Jurkat, Clone E6-1 (cell line): Measurements from ENCODE around the gene ZNF697.
A peak's percentile ranks its signal among the peaks of the same experiment; 100 is the strongest.
"Not testable (repeated sequence)": the region's sequence is repeated elsewhere in the genome, so short reads cannot be mapped to it uniquely, and the experiment has no call there.

Source experiments
- DNase-seq: peaks from one replicate; pipeline ENCODE4 v3.0.0-alpha.2; 2011; ENCODE audit warnings: low read depth, low spot score
- H3K4me3 ChIP-seq: 2 replicates; pipeline ENCODE4 v1.5.1; 2011; ENCODE audit warnings: mild to moderate bottlenecking, low read length, control low read depth, moderate library complexity

Gene ZNF697

GRCh38 chr1:119635811-119636390 is 12.2 kb downstream of the ZNF697 start:
- H3K4me3 ChIP-seq = no peak overlapping the region
- DNase-seq = no peak

GRCh38 chr1:119634016-119634415 is 14.1 kb downstream of the ZNF697 start:
- no peak overlapping the region for H3K4me3 ChIP-seq
- no peak for DNase-seq

GRCh38 chr1:119633575-119633974 is 14.5 kb downstream of the ZNF697 start:
- DNase-seq = no peak
- H3K4me3 ChIP-seq = no peak overlapping the region

GRCh38 chr1:119632841-119633240 is 15.2 kb downstream of the ZNF697 start:
- no peak for DNase-seq
- H3K4me3 ChIP-seq = no peak overlapping the region

GRCh38 chr1:119632103-119632490 is 16.0 kb downstream of the ZNF697 start:
- H3K4me3 ChIP-seq = no peak overlapping the region
- no peak for DNase-seq

GRCh38 chr1:119631433-119632102 is 16.5 kb downstream of the ZNF697 start:
- DNase-seq = no peak

GRCh38 chr1:119631086-119631432 is 17.0 kb downstream of the ZNF697 start:
- no peak for DNase-seq
- H3K4me3 ChIP-seq = no peak overlapping the region

More at GRCh38 chr1:119631433-119632102, 16.5 kb downstream of the ZNF697 start:
- no peak overlapping the region for H3K4me3 ChIP-seq

GRCh38 chr1:119626841-119627240 is 21.2 kb downstream of the ZNF697 start:
- DNase-seq = no peak
- no peak overlapping the region for H3K4me3 ChIP-seq

- no peak overlapping the region for H3K4me3 ChIP-seq
- no peak for DNase-seq
These were observed 22.0 kb downstream of the ZNF697 start for GRCh38 chr1:119626011-119626545.

GRCh38 chr1:119623678-119624077 is 24.4 kb downstream of the ZNF697 start:
- DNase-seq = no peak
- H3K4me3 ChIP-seq = no peak overlapping the region

GRCh38 chr1:119623193-119623515 is 24.9 kb downstream of the ZNF697 start:
- no peak for DNase-seq
- no peak overlapping the region for H3K4me3 ChIP-seq

- DNase-seq = no peak
- no peak overlapping the region for H3K4me3 ChIP-seq
These were observed 25.5 kb downstream of the ZNF697 start for GRCh38 chr1:119622311-119623192.

GRCh38 chr1:119621705-119622104 is 26.4 kb downstream of the ZNF697 start:
- H3K4me3 ChIP-seq = no peak overlapping the region
- no peak for DNase-seq

GRCh38 chr1:119617751-119618691 is 30.0 kb downstream of the ZNF697 start:
- H3K4me3 ChIP-seq = no peak overlapping the region
- no peak for DNase-seq

GRCh38 chr1:119616748-119617147 is 31.3 kb downstream of the ZNF697 start:
- not testable (repeated sequence) for DNase-seq

GRCh38 chr1:119615100-119615499 is 33.0 kb downstream of the ZNF697 start:
- not testable (repeated sequence) for H3K4me3 ChIP-seq, DNase-seq

More at GRCh38 chr1:119616748-119617147, 31.3 kb downstream of the ZNF697 start:
- H3K4me3 ChIP-seq = not testable (repeated sequence)

GRCh38 chr1:119613769-119614720 is 34.0 kb downstream of the ZNF697 start:
- peak; percentile 56 for DNase-seq
- no peak overlapping the region for H3K4me3 ChIP-seq

- no peak overlapping the region for H3K4me3 ChIP-seq
- DNase-seq = peak; percentile 28
These were observed 36.4 kb downstream of the ZNF697 start for GRCh38 chr1:119611701-119612113.
